BJ (cell line): ENCODE results near the gene HIPK2. TPM values are rescaled to one million over a fixed set of nuclear protein-coding genes. Genes with fewer than 3 reads are reported as not detected.
"Not testable (repeated sequence)": the region's sequence is repeated elsewhere in the genome, so short reads cannot be mapped to it uniquely, and the experiment has no call there.

Experiments used
- CTCF ChIA-PET: fragments of 350-600 bp; formaldehyde crosslinking; extraction: SDS; loops from one replicate; lab custom pipeline; 2021; ENCODE audit warnings: antibody characterized with exemption, inconsistent platforms; lab: Yijun Ruan, JAX
- POLR2A ChIA-PET: fragments of 300-600 bp; sonication (Branson Sonifier 250); formaldehyde crosslinking; extraction: SDS; loops from one replicate; lab custom pipeline; 2021; ENCODE audit warnings: antibody characterized with exemption; lab: Charles Lee
- DNase-seq: peaks from one replicate; pipeline ENCODE4 v3.0.0-alpha.2; 2011; ENCODE audit warnings: low read depth
- H3K27me3 ChIP-seq: 2 replicates; pipeline ENCODE4 v1.6.0; 2011; ENCODE audit warnings: low read length; ENCODE audit not compliant: control insufficient read depth, insufficient read depth
- H3K36me3 ChIP-seq: 2 replicates; pipeline ENCODE4 v1.5.1; 2011; ENCODE audit warnings: low read length; ENCODE audit not compliant: control insufficient read depth, insufficient read depth
- H3K4me3 ChIP-seq: 2 replicates; pipeline ENCODE4 v1.5.1; 2011; ENCODE audit warnings: low read depth, mild to moderate bottlenecking, control low read depth, low read length
- polyA plus RNA-seq: library from polyadenylated mRNA; depleted of rRNA; stranded (reverse); fragments of >200 nt; gene quantifications from 2 replicates; pipeline ENCODE4 v1.2.3, GENCODE V29; 2011
- TF ChIP-seq, protein P1 (sequence below): IDR thresholded peaks from 2 replicates; pipeline ENCODE4 v1.5.1; 2011; ENCODE audit warnings: low read depth, mild to moderate bottlenecking, control low read depth, inconsistent platforms, low read length, moderate library complexity; ENCODE audit not compliant: insufficient read depth

HIPK2 gene
- polyA plus RNA-seq, 1 experiment: 3.6 TPM

DNA sequence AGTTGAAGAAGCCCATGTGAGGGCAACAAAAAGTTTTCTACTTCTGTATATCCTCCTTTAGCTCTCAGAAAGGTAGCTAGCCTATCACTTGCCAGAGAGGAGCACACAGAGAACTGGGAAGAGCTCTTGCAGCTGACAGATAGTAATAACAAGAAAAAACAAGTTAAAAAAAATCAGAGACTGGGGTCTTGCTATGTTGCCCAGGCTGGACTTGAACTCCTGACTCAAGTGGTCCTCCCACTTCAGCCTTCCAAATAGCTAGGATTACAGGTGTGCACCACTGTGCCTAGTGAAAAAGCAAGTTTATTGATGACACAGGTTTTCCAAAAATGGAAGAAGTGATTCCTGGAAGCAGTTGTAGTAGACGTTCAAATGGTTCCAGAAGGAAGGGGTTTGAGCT, 160.7 kb downstream of the HIPK2 start:
- Histone ChIP-seq H3K27me3 (no peaks in the 10 kb centered on the region), H3K36me3 (peaks cover 2% of the 10 kb centered on the region), H3K4me3 (no peak overlapping the region)
- ChIA-PET POLR2A (no interaction called here), CTCF (interaction anchor here (0.7 to 6.1 kb wide), 10 partner anchors 11 to 402 kb away, joined by 3 to 132 read pairs (median 12); no protein-coding TSS in a partner anchor)
- no peak for DNase-seq
- TF ChIP-seq, protein P1, sequence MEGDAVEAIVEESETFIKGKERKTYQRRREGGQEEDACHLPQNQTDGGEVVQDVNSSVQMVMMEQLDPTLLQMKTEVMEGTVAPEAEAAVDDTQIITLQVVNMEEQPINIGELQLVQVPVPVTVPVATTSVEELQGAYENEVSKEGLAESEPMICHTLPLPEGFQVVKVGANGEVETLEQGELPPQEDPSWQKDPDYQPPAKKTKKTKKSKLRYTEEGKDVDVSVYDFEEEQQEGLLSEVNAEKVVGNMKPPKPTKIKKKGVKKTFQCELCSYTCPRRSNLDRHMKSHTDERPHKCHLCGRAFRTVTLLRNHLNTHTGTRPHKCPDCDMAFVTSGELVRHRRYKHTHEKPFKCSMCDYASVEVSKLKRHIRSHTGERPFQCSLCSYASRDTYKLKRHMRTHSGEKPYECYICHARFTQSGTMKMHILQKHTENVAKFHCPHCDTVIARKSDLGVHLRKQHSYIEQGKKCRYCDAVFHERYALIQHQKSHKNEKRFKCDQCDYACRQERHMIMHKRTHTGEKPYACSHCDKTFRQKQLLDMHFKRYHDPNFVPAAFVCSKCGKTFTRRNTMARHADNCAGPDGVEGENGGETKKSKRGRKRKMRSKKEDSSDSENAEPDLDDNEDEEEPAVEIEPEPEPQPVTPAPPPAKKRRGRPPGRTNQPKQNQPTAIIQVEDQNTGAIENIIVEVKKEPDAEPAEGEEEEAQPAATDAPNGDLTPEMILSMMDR: no peak

DNA sequence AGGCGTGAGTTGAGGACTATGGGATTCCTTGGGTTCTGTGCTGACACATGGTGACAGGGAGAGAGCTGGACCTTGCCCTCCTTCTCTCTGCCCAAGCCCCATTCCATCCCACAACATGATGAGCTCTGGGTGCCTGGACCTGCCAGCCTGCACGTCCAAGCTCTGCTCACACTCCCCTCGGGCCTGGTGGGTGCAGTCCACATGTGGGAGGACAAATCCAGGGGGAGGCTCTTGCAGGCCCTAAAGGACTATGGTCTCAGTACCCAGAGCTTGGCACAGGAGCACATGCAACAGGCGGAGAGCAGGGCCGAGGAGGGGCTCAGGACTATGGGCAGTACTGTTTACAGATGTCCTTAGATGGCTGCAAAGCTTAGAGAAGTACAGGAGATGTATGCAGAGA, 162.9 kb downstream of the HIPK2 start:
- DNase-seq: no peak
- H3K27me3 ChIP-seq: no peaks in the 10 kb centered on the region
- no peak overlapping the region for H3K4me3 ChIP-seq
- TF ChIP-seq, protein P1: no peak
- H3K36me3 ChIP-seq: peaks cover 2% of the 10 kb centered on the region
- ChIA-PET POLR2A (no interaction called here), CTCF (no interaction called here)

DNA sequence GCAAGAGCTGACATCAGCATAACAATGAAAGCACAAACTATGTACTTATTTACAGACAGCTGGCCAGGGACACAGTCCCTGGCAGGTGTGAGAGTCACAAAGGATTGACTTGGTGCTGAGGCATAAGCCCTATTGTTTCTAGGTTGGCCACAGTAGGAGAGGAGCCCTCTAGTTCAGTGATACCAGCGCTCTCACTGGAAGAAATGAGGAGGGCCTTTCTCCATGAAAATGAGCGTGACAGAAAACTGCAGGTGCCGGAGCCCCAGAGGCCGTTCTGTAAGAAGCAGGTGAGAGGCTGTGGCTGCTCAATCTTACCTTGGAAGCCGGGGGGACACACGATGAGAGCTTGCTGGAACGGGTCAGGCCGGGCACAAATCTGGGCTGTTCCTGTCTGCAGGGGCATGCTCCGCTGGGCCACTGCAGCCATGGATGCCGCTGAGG, 163.8 kb downstream of the HIPK2 start:
- CTCF ChIA-PET: interaction anchor here (0.9 to 3.2 kb wide), 3 partner anchors 12 to 388 kb away, joined by 3 to 14 read pairs (median 10); no protein-coding TSS in a partner anchor
- H3K4me3 ChIP-seq: no peak overlapping the region
- DNase-seq: no peak
- TF ChIP-seq, protein P1: no peak
- POLR2A ChIA-PET: no interaction called here
- H3K36me3 ChIP-seq: peaks cover 2% of the 10 kb centered on the region
- H3K27me3 ChIP-seq: no peaks in the 10 kb centered on the region

DNA sequence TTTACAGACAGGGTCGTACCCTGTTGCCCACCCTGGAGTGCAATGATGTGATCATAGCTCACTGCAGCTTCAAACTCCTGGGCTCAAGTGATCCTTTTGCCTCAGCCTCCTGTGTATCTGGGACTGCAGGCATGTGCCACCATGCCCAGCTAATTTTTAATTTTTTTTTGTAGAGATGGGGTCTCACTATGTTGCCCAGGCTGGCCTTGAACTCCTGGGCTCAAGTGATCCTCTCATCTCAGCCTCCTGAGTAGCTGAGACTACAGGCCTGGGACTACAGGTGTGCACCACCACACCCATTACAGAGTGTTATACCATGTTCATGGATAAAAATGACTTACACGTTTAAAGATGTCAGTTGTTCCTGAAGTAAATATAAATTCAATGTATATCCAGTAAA, 166.2 kb downstream of the HIPK2 start:
- not testable (repeated sequence) for H3K36me3 ChIP-seq, H3K27me3 ChIP-seq
- CTCF ChIA-PET: interaction anchor here (0.8 to 3.2 kb wide), 3 partner anchors 9 to 391 kb away, joined by 3 to 14 read pairs (median 10); no protein-coding TSS in a partner anchor

DNA sequence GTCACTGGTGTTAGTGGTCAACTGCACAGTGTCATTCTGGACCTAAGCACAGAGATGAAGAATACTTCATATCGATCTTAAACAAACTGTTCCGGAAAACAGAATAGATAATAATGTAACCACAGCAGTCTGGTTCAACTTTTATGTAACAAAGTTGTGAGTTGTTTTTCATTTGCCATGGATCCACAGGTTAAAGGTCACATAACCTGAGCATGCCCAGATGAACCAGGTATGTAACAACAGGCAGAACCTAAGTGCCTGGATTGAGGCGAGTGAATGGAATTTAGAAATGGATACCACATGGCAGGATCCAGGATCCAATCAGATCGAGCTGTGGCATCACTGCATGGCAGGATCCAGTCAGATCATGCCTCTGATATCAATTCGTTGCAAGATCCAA, 167.2 kb downstream of the HIPK2 start:
- TF ChIP-seq, protein P1: no peak
- POLR2A ChIA-PET: no interaction called here
- Histone ChIP-seq H3K27me3 (no peaks in the 10 kb centered on the region), H3K36me3 (peaks cover 2% of the 10 kb centered on the region; the same call in 1 of the 2 replicates), H3K4me3 (no peak overlapping the region)
- DNase-seq: no peak
- CTCF ChIA-PET: no interaction called here

More for the DNA sequence above, 166.2 kb downstream of the HIPK2 start:
- H3K4me3 ChIP-seq, DNase-seq, POLR2A ChIA-PET: not testable (repeated sequence)

DNA sequence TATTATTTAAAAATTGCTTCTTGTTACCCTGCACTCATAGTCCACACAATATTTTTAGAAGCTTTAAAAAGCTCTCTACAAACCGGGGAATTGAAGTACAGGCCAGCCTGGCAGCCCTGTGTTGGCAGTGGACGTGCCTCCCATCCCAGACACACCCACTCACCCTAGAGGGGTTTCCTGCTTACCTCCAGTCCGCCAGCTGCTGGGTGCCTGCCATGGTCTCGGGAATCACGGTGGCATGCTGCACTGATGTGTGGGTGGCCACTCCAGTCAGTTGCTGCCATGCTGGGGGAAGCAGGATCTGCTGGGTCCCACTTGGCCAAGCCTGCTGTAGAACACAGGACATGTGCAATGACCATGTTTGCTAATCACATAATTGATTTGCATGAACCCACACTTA, 173.9 kb downstream of the HIPK2 start:
- Histone ChIP-seq H3K4me3 (no peak overlapping the region), H3K27me3 (no peaks in the 10 kb centered on the region), H3K36me3 (peaks cover 13% of the 10 kb centered on the region)
- no peak for DNase-seq
- CTCF ChIA-PET: interaction anchor here (0.6 to 5.0 kb wide), 6 partner anchors 10 to 723 kb away, joined by 3 to 29 read pairs (median 6); no protein-coding TSS in a partner anchor
- POLR2A ChIA-PET: no interaction called here
- TF ChIP-seq, protein P1: no peak
